ENCODE data around the gene IRF2. TPM values are rescaled to one million over a fixed set of nuclear protein-coding genes. Genes with fewer than 3 reads are reported as not detected.
"Not testable (repeated sequence)": the region's sequence is repeated elsewhere in the genome, so short reads cannot be mapped to it uniquely, and the experiment has no call there.

Gene IRF2
- total and polyA plus RNA-seq, 2 donors from 2014 or later: 16.8 to 42.8 TPM

DNA sequence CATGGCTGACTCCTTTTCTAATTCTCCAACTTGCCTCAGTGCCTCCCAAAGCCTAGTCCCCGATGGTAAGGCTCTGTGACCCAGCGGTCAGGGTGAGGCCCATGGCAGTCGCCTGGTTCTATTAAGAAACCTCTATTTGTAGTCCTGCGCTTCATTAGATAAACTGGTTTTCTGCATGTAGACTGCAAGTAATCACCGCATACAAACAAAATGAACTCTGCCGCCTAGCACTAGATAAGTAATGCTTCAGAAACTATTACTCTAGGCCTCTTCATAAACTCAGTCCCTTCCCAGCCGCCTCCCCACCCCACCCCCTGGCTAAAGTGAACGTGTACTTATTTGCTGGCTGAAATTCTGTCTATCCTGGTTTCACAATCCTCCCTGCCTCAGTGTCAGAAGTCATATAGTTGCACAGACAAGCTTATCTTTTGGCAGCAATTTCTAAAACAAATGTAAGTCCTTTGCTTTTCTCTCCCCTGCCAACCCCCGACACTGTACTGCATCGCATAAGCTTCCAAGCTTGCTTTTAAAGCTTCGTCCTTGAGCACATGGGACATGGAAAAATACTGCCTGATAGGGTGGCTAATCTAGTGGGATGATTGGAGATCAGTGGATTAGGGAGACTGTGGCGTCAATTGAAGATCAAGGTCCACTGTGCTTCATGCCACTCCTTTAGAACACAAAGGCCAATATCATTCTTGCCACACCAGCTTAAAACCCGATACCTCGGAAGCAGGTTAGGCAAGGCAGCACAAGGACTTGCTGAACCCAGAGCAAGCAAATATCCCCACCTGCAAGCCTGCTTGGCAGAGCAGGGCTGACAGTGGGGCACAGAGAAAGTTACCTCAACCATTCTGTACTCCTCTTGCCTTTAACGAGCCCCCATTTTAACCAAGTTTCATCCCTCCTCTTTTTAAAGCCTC lies 125.8 kb downstream of the IRF2 start:
- Histone ChIP-seq H3K4me1 (ENCODE audit: control insufficient read depth in 2 of 3, insufficient read depth in 2 of 3, low read depth in 1 of 3, low read length in 3 of 3) (peaks cover 2 to 16% (median 7%) of the 10 kb centered on the region in 3 donors), H3K4me3 (ENCODE audit: low read length in 3 of 3) (no peak overlapping the region), H3K9me3 (ENCODE audit: control insufficient read depth in 2 of 3, insufficient read depth in 1 of 3, low read length in 3 of 3) (no peaks in the 10 kb centered on the region), H3K36me3 (ENCODE audit: control insufficient read depth in 2 of 3, insufficient read depth in 3 of 3, low read length in 3 of 3) (no peaks in the 10 kb centered on the region), H3K9ac (ENCODE audit: low read length in 3 of 3) (no peak overlapping the region), H3K27ac (ENCODE audit: low read depth in 2 of 2, low read length in 2 of 2) (peak overlapping the region in 1 of 2 donors; percentile 23), H3K27me3 (ENCODE audit: control insufficient read depth, insufficient read depth, low read length) (no peaks in the 10 kb centered on the region)
- FAIRE-seq (no peak), DNase-seq (peak in 1 of 5 donors; percentile 83)
- intact Hi-C loops (cut with DNase I): no loop called here
- no peak for TF ChIP-seq CTCF (IDR thresholded peaks at IDR 0.05; ENCODE audit: borderline replicate concordance, extremely low read depth, insufficient read depth)

DNA sequence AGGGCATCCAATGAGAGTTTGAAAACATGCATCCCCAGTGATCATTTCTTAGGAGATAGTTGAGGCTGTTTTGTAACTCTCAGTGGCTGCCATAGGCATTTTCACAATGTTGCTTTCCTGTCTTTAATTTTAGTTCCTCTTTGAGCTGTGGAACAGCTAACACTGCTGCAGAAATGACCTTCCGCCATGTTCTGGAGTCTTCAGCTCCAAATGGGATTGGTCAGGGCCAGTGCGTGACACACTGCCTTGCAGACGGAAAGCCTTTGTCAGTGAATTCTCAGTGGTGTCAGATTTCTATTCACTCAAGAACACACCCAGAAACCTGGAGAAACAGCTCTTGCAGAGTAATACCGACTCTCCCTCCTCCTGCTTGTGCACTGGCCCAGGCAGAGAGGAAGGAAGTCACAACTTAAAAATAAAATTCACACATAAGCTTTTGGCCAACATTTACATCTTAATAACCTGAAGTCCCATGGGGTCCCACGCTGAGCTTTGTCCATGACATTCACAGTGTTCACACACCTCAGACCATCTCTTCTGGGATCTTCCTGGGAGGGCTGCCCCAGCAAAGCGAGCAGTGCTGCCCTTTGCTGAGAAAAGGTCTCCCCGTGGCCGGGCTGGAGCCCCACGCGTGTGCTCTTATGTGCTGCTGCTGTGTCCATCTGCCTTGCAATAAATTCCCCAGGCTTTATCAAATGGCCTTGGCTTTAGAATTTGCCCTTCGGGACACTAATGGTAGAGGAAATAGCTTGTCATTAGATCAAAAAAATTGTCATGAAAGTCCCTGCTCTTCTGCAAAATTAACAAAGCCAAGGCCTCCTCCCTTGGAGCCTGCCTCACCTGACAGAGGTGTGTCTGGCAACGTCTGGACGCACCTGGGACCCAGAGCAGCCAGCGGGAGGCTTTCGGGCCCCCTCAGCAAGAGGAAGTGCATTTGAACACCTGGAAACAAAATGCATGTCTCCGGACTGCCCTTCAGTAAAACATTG lies 126.8 kb downstream of the IRF2 start:
- intact Hi-C loops (cut with DNase I): no loop called here
- TF ChIP-seq CTCF (IDR thresholded peaks at IDR 0.05; ENCODE audit: borderline replicate concordance, extremely low read depth, insufficient read depth): no peak
- Histone ChIP-seq H3K4me1 (ENCODE audit: control insufficient read depth in 2 of 3, insufficient read depth in 2 of 3, low read depth in 1 of 3, low read length in 3 of 3) (peaks cover 2 to 16% (median 7%) of the 10 kb centered on the region in 3 donors), H3K27ac (ENCODE audit: low read depth in 2 of 2, low read length in 2 of 2) (peak overlapping the region; percentile 19 to 62), H3K36me3 (ENCODE audit: control insufficient read depth in 2 of 3, insufficient read depth in 3 of 3, low read length in 3 of 3) (no peaks in the 10 kb centered on the region), H3K9ac (ENCODE audit: low read length in 3 of 3) (no peak overlapping the region), H3K4me3 (ENCODE audit: low read length in 3 of 3) (no peak overlapping the region), H3K9me3 (ENCODE audit: control insufficient read depth in 2 of 3, insufficient read depth in 1 of 3, low read length in 3 of 3) (no peaks in the 10 kb centered on the region), H3K27me3 (ENCODE audit: control insufficient read depth, insufficient read depth, low read length) (no peaks in the 10 kb centered on the region)
- peak in 4 of 5 donors; percentile 59 to 89 (median 80) for DNase-seq
- no peak for FAIRE-seq

DNA sequence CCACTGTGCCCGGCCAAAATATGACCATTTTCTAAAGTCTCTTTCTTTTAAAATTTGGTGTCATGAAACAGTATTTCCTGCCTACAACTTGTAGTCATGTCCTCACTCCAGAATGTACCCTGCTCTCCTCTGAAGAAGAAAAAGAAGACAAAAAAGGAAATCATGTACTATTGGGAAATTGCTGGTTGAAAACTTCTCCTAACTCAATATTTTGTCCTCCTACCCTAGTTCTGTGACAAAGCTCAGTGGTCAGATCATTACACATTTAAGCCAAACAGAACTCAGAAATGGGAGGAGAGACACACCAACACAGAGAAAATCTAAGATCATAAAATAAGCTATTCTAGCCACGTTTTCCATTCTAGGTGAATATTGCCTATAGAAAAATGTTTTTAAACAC lies 127.7 kb downstream of the IRF2 start:
- H3K36me3 ChIP-seq (ENCODE audit: control insufficient read depth in 2 of 3, insufficient read depth in 3 of 3, low read length in 3 of 3): no peaks in the 10 kb centered on the region
- H3K27me3 ChIP-seq (ENCODE audit: control insufficient read depth, insufficient read depth, low read length): no peaks in the 10 kb centered on the region
- TF ChIP-seq CTCF (IDR thresholded peaks at IDR 0.05; ENCODE audit: borderline replicate concordance, extremely low read depth, insufficient read depth): no peak
- FAIRE-seq (no peak), DNase-seq (no peak)
- no peak overlapping the region for H3K27ac ChIP-seq (ENCODE audit: low read depth in 2 of 2, low read length in 2 of 2)
- no peak overlapping the region for H3K4me3 ChIP-seq (ENCODE audit: low read length in 3 of 3)
- intact Hi-C loops (cut with DNase I): no loop called here
- H3K9me3 ChIP-seq (ENCODE audit: control insufficient read depth in 2 of 3, insufficient read depth in 1 of 3, low read length in 3 of 3): no peaks in the 10 kb centered on the region
- no peak overlapping the region for H3K9ac ChIP-seq (ENCODE audit: low read length in 3 of 3)
- peaks cover 2 to 16% (median 7%) of the 10 kb centered on the region in 3 donors for H3K4me1 ChIP-seq (ENCODE audit: control insufficient read depth in 2 of 3, insufficient read depth in 2 of 3, low read depth in 1 of 3, low read length in 3 of 3)

- not testable (repeated sequence) for H3K27ac ChIP-seq (ENCODE audit: low read depth in 2 of 2, low read length in 2 of 2)
Measured at GRCh38 chr4:184346273-184346672, 128.1 kb downstream of the IRF2 start.

More at GRCh38 chr4:184346273-184346672, 128.1 kb downstream of the IRF2 start:
- DNase-seq; intact Hi-C loops (cut with DNase I); H3K4me3 ChIP-seq (ENCODE audit: low read length in 3 of 3); H3K9me3 ChIP-seq (ENCODE audit: control insufficient read depth in 2 of 3, insufficient read depth in 1 of 3, low read length in 3 of 3); H3K36me3 ChIP-seq (ENCODE audit: control insufficient read depth in 2 of 3, insufficient read depth in 3 of 3, low read length in 3 of 3); FAIRE-seq; H3K27me3 ChIP-seq (ENCODE audit: control insufficient read depth, insufficient read depth, low read length); H3K9ac ChIP-seq (ENCODE audit: low read length in 3 of 3): not testable (repeated sequence)
- H3K4me1 ChIP-seq (ENCODE audit: control insufficient read depth in 2 of 3, insufficient read depth in 2 of 3, low read depth in 1 of 3, low read length in 3 of 3): peaks cover 2 to 16% (median 7%) of the 10 kb centered on the region in 3 donors
